Activated CD4-positive, alpha-beta T cell treated with anti-CD3 and anti-CD28 coated beads for 36 hours (primary cell): ENCODE measurements around the gene DNAH8. TPM values are rescaled to one million over a fixed set of nuclear protein-coding genes. Genes with fewer than 3 reads are reported as not detected.

Source experiments
- ATAC-seq: fragments of 200-7000 bp; cut with Tn5 transposase; one replicate; pipeline ENCODE4 v1.10.0; 2021; ENCODE audit warnings: mild to moderate bottlenecking, moderate library complexity
- CTCF ChIA-PET: fragments of 350-600 bp; sonication (Branson Sonifier 250); formaldehyde crosslinking; loops from one replicate; lab custom pipeline; 2021; ENCODE audit warnings: antibody characterized with exemption; lab: Charles Lee
- POLR2A ChIA-PET: fragments of 350-600 bp; sonication (Branson Sonifier 250); formaldehyde crosslinking; loops from one replicate; lab custom pipeline; 2021; ENCODE audit warnings: antibody characterized with exemption, inconsistent platforms; lab: Charles Lee
- DNase-seq: peaks from one replicate; pipeline ENCODE4 v3.0.0-alpha.2; 2020
- H3K27ac Mint-ChIP-seq: one replicate; pipeline ENCODE4 v1.8.0; 2021; ENCODE audit warnings: mixed read lengths
- H3K27me3 Mint-ChIP-seq: one replicate; pipeline ENCODE4 v1.8.0; 2021; ENCODE audit warnings: mixed read lengths
- H3K36me3 Mint-ChIP-seq: one replicate; pipeline ENCODE4 v1.8.0; 2021; ENCODE audit warnings: low read depth, mixed read lengths
- H3K4me1 Mint-ChIP-seq: one replicate; pipeline ENCODE4 v1.8.0; 2021; ENCODE audit warnings: mixed read lengths
- H3K4me3 Mint-ChIP-seq: one replicate; pipeline ENCODE4 v1.8.0; 2021; ENCODE audit warnings: mild to moderate bottlenecking, moderate library complexity, mixed read lengths
- H3K9me3 Mint-ChIP-seq: one replicate; pipeline ENCODE4 v1.8.0; 2021; ENCODE audit warnings: low read depth, mixed read lengths
- intact Hi-C, 2 experiments: fragments of 100-400 bp; cut with DNase I in 1 of 2; cut with micrococcal nuclease in 1 of 2; formaldehyde crosslinking; loops; one replicate each; pipeline versions ENCODE4 v1.14.2 to v1.15.1; 2022 to 2024; cut with DNase I, micrococcal nuclease
- total RNA-seq, 2 experiments: library from RNA; stranded (reverse); gene quantifications; one replicate each; pipeline ENCODE4 v1.2.3, GENCODE V29; 2021

The DNAH8 gene, protein sequence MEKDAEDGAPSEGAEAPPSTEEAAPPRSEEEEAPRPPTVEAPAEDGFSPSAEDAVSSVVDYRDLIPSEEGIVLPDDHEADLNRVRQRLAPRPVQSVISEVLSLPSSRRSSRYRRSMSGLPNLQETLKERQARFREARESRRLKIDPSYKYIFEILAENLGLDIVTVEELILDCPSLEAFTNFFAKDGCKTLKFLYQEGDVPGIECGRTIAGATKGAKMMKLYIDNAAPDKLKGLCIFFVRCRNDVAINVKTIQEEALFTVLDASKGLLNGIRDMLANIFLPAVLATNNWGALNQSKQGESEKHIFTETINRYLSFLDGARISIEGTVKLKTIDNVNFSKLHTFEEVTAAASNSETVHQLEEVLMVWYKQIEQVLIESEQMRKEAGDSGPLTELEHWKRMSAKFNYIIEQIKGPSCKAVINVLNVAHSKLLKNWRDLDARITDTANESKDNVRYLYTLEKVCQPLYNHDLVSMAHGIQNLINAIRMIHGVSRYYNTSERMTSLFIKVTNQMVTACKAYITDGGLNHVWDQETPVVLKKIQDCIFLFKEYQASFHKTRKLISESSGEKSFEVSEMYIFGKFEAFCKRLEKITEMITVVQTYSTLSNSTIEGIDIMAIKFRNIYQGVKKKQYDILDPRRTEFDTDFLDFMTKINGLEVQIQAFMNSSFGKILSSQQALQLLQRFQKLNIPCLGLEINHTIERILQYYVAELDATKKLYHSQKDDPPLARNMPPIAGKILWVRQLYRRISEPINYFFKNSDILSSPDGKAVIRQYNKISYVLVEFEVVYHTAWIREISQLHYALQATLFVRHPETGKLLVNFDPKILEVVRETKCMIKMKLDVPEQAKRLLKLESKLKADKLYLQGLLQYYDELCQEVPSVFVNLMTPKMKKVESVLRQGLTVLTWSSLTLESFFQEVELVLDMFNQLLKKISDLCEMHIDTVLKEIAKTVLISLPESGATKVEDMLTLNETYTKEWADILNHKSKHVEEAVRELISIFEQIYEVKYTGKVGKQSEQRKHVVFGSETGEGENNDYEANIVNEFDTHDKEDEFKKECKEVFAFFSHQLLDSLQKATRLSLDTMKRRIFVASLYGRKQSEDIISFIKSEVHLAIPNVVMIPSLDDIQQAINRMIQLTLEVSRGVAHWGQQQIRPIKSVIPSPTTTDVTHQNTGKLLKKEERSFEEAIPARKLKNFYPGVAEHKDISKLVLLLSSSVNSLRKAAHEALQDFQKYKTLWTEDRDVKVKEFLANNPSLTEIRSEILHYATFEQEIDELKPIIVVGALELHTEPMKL (N-terminal part only)
- under 1 TPM in 1 of 2 experiments, not detected in 1; 0.02 TPM for total RNA-seq

DNA sequence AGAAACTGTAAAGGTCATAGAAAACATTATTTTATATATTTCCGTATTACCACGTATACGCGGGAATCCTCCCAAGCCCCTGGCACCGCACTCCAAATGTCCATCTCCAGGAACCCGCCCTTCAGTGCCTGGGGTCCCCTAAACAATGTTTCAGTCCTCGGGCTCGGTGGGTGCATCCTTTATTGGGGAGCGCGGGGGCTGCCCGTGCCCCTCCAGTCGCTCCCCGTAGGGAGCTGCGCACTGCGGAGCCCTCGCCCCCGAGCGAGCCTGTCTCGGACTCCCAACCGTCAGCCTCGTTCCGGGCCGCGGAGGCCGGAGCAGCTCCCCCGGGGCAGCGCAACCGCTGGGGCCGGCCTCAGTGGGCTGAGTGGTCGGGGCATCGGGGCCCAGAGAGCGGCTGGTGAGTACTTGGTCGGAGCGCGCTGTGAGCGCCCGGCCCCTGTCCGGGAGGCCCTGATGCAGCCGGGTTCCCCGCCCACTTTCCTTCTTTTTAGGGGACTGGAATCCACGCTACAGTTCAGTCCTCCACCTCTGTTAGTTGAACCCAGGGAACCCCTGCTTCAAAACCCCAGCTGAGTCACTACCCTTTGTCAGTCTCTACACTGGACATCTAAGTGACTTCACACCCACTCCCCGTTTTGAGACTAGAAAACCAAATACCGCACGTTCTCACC lies at the start of gene DNAH8:
Gene DNAH8 (plus strand): TSS at position 296 of the 674 bp plus-strand sequence. CDS start 7,499 bp downstream, outside the sequence.
- H3K9me3 Mint-ChIP-seq = no peaks in the 10 kb centered on the region
- H3K27me3 Mint-ChIP-seq = peaks cover 24% of the 10 kb centered on the region
- H3K4me3 Mint-ChIP-seq = peak within 1 kb of the TSS; percentile 40
- peak; percentile 51 for DNase-seq
- ATAC-seq = peak; percentile 78
- ChIA-PET POLR2A (interaction anchor here (2.0 kb wide), 1 partner anchor 12 kb away, joined by 5 read pairs; the partner anchor contains the start of gene GLO1), CTCF (interaction anchor here (0.7 kb wide), 1 partner anchor 125 kb away, joined by 3 read pairs; no protein-coding TSS in a partner anchor)
- intact Hi-C loops = loop anchor here (2.0 kb wide), 2 partner anchors 16 to 42 kb away; no protein-coding TSS in a partner anchor
- H3K27ac Mint-ChIP-seq = peak within 1 kb of the TSS; percentile 45
- H3K4me1 Mint-ChIP-seq = peaks cover 22% of the 10 kb centered on the region
- H3K36me3 Mint-ChIP-seq = no peaks in the 10 kb centered on the region

DNA sequence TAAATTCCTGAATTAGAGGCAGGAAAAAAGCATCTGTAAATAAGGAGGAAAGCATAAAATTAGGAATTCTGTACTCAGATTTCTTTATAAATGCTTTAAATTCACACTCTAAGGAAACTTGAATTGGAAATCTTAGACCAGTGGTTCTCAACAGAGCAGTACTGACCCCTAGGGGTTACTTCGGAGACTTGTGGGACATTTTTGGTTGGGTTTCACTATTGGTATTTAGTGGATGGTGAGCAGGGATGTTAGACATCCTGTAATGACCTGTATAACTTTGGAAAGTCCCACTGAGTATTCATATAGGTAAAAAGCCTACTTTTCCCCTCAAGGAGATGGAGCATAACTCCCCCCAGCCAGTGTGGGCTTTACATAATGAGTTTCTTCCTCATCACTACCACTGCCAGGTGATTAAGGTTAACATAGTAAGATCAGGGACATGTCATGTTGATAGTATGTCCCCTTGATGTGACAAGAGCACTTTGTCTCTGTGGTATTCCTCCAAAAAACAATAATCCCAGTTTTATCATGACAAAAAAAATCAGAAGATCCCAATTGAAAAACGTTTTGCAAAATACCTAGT lies 43.1 kb upstream of the DNAH8 start:
- H3K27ac Mint-ChIP-seq = no peak overlapping the region
- peaks cover 27% of the 10 kb centered on the region for H3K4me1 Mint-ChIP-seq
- ChIA-PET POLR2A (no interaction called here), CTCF (interaction anchor here (1.1 to 1.5 kb wide), 2 partner anchors 101 to 178 kb away, joined by 3 to 4 read pairs; no protein-coding TSS in a partner anchor)
- intact Hi-C loops = loop anchor here (1.0 to 10.0 kb wide), 6 partner anchors 31 to 977 kb away; partner anchors contain the start of genes DNAH8 (in 1 of the 2) and MDGA1 (in 1 of the 2)
- H3K27me3 Mint-ChIP-seq = no peaks in the 10 kb centered on the region
- peaks cover 32% of the 10 kb centered on the region for H3K36me3 Mint-ChIP-seq
- no peak overlapping the region for H3K4me3 Mint-ChIP-seq
- H3K9me3 Mint-ChIP-seq = peaks cover 8% of the 10 kb centered on the region
- DNase-seq = peak; percentile 41
- ATAC-seq = peak; percentile 90

DNA sequence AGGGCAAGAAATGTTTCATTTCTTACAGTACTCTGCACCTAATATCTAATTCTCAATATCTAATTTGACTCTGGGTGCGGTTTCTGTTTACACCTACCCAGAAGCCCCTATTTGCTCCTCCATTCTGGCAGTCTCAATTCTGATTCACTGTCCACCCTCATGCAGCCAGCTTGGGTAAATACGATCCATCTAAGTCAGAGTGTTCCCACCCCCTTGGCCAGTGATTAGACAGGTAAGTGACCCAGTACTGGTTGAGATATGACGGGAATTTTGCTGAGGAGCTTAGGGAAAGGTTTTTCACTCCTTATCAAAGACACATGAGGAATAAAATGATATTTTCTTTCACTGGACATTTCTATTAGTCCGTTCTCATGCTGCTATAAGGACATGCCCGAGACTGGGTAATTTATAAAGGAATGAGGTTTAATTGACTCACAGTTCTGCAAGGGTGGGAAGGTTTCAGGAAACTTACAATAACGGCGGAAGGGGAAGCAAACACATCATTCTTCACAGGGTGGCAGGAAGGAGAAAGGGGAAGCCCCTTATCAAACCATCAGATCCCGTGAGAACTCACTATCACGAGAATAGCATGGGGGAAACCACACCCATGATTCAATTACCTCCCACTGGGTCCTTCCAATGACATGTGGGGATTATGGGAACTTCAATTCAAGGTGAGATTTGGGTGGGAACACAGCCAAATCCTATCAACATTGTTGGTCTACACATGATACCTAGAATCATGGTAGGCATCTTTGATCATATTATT lies 41.5 kb upstream of the DNAH8 start:
- H3K4me3 Mint-ChIP-seq = no peak overlapping the region
- H3K4me1 Mint-ChIP-seq = peaks cover 32% of the 10 kb centered on the region
- CTCF ChIA-PET = interaction anchor here (1.1 to 1.5 kb wide), 2 partner anchors 103 to 179 kb away, joined by 3 to 4 read pairs; no protein-coding TSS in a partner anchor
- H3K27me3 Mint-ChIP-seq = no peaks in the 10 kb centered on the region
- intact Hi-C loops = loop anchor here (2.0 to 10.0 kb wide), 5 partner anchors 33 to 979 kb away; partner anchors contain the start of genes DNAH8 (in 1 of the 2) and MDGA1 (in 1 of the 2)
- peaks cover 37% of the 10 kb centered on the region for H3K36me3 Mint-ChIP-seq
- peak overlapping the region; percentile 80 for H3K27ac Mint-ChIP-seq
- peaks cover 8% of the 10 kb centered on the region for H3K9me3 Mint-ChIP-seq
- ATAC-seq (peak; percentile 62), DNase-seq (peak; percentile 24)
- POLR2A ChIA-PET = no interaction called here

DNA sequence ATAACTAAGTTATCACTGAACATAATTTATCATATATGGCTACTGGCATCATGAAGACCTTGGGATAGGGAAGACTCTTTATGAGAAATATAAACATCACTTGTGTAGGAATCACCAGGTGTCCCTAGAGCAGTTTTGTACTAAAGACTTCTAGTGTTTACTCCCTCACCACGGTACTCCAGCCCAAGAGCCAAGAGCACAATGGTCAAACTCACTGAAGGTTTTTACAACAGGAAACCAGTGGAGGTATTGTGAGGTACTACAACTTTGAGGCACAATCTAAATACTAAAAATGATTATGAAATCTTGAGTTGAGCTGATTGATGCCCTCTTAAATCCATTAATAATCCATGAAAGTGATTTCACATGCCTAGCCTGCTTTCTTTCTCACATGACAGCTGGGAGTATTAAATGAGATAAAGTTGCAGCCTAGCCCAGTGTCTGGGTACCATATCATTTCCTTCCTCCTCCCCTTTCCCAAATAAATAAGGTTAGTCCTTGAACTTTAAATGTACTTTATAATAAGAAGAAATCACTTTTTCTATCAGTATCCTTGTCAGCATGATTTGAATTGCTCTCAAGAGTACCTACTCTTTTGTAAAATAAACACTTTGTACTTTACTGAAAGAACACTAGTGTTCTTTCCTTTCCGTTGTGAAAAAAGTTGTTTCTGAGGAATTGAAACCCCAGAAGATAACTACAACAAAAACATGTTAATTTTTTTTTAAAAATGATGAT lies 38.7 kb upstream of the DNAH8 start:
- intact Hi-C loops = loop anchor here (10.0 kb wide), 2 partner anchors 102 to 982 kb away; partner anchors contain the start of gene MDGA1 (in 1 of the 2)
- H3K27ac Mint-ChIP-seq = peak overlapping the region; percentile 25
- no peak for DNase-seq

DNA sequence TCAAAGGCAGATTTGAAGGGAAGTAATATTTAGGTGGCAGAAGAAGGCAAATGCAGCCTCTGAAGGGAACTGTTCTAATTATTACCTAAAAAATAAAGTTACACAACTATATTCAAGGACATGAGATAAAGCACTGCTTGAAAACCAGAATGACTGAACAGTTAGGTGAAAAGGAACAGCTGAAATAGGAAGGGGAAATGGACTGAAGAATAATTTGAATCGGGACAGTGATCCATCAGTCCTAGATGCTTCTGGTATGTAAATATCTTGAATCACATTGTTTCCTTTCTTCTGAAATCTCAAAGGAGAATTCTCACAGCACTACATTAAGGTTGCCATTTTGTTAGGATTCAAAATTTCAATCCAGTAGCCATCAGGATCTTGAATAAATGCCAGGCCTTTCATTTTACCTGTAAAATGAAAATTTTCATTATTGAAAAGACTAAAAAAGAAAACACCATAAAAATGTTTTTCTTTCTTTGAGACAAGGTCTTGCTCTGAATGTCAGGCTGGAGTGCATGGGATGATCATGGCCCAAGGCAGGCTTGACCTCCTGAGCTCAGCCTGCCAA lies 38.1 kb upstream of the DNAH8 start:
- ATAC-seq (no peak), DNase-seq (no peak)
- ChIA-PET POLR2A (no interaction called here), CTCF (no interaction called here)
- Mint-ChIP-seq H3K27ac (no peak overlapping the region), H3K36me3 (peaks cover 55% of the 10 kb centered on the region), H3K9me3 (peaks cover 8% of the 10 kb centered on the region), H3K4me1 (peaks cover 31% of the 10 kb centered on the region), H3K4me3 (no peak overlapping the region), H3K27me3 (no peaks in the 10 kb centered on the region)
- intact Hi-C loops = loop anchor here (10.0 kb wide), 2 partner anchors 102 to 982 kb away; partner anchors contain the start of gene MDGA1 (in 1 of the 2)

More for the DNA sequence above, 38.7 kb upstream of the DNAH8 start:
- CTCF ChIA-PET = interaction anchor here (1.2 kb wide), 1 partner anchor 13 kb away, joined by 3 read pairs; no protein-coding TSS in a partner anchor
- Mint-ChIP-seq H3K9me3 (peaks cover 8% of the 10 kb centered on the region), H3K27me3 (no peaks in the 10 kb centered on the region), H3K4me3 (no peak overlapping the region), H3K4me1 (peaks cover 32% of the 10 kb centered on the region), H3K36me3 (peaks cover 49% of the 10 kb centered on the region)
- POLR2A ChIA-PET = no interaction called here
- no peak for ATAC-seq

DNA sequence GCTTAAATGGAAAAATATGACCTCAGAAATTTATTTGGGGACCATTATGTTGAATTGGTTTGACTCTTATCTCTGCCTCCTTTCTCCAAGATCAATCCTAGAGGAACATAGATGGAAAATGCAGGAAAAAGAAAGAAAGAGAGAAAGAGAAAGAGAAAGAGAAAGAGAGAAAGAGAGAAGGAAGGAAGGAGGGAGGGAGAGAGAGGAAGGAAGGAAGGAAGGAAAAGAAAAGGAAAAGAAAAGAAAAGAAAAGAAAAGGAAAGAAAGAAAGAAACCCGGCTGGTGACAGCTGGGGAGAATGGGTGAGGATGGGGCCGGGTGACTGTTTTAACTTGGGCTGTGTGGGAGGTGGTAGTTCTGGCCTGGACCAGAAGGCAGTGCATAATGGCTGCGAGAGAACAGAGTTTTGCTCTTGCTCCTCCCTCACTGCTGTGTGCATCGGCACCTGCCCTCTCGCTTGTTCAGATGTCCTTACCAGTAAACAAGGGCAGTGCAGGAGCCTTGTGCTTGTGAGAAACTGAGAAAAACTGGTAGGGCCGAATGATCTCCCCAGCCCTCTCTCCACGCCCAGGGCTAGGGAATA lies 36.8 kb upstream of the DNAH8 start:
- ChIA-PET POLR2A (no interaction called here), CTCF (no interaction called here)
- H3K27me3 Mint-ChIP-seq = no peaks in the 10 kb centered on the region
- DNase-seq (no peak), ATAC-seq (no peak)
- H3K4me1 Mint-ChIP-seq = peaks cover 23% of the 10 kb centered on the region
- peaks cover 8% of the 10 kb centered on the region for H3K9me3 Mint-ChIP-seq
- H3K4me3 Mint-ChIP-seq = no peak overlapping the region
- intact Hi-C loops = loop anchor here (10.0 kb wide), 2 partner anchors 103 to 983 kb away; partner anchors contain the start of gene MDGA1 (in 1 of the 2)
- peaks cover 59% of the 10 kb centered on the region for H3K36me3 Mint-ChIP-seq
- H3K27ac Mint-ChIP-seq = peak overlapping the region; percentile 51

DNA sequence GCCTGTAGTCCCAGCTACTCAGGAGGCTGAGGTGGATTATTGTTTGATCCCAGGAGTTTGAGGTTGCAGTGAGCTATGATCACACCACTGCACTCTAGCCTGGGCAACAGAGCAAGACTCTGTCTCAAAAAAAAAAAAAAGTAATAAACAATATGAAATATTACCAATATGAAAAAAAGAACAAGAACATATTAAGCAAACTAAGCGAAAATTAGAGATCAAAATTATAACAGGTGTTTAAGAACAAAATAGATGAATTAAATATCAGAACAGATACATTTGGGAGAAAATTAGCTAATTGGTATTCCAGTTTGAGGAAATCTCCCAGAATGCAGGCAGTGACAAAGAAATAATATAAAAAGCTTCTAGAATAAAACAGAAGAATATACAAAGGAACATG lies 35.4 kb upstream of the DNAH8 start:
- H3K27ac Mint-ChIP-seq = no peak overlapping the region
- H3K9me3 Mint-ChIP-seq = peaks cover 5% of the 10 kb centered on the region
- CTCF ChIA-PET = no interaction called here
- DNase-seq = no peak
- POLR2A ChIA-PET = interaction anchor here (0.6 kb wide), 1 partner anchor 37 kb away, joined by 3 read pairs; no protein-coding TSS in a partner anchor
- intact Hi-C loops = loop anchor here (10.0 kb wide), 2 partner anchors 105 to 985 kb away; partner anchors contain the start of gene MDGA1 (in 1 of the 2)
- peaks cover 11% of the 10 kb centered on the region for H3K4me1 Mint-ChIP-seq
- H3K27me3 Mint-ChIP-seq = no peaks in the 10 kb centered on the region
- H3K4me3 Mint-ChIP-seq = no peak overlapping the region
- no peak for ATAC-seq
- peaks cover 56% of the 10 kb centered on the region for H3K36me3 Mint-ChIP-seq

DNA sequence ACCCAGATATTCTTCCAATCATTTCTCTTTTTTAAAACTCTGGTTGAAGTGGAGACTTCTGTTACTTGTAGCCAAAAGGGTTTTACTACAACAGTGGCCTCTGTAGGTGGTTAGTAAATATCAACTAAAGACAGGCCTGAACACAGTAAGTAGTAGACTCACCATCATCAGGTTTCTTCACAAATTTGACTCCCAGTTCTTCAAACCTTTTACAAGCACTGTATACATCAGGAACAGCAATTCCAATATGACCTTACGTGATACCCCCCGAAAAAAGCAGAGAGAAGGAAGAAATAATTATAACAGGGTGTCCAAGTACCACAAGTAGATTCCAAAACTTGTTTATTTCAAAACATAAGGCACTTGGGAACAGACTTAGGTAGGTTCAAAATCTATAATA lies 33.3 kb upstream of the DNAH8 start:
- ChIA-PET POLR2A (no interaction called here), CTCF (no interaction called here)
- Mint-ChIP-seq H3K4me1 (peaks cover 7% of the 10 kb centered on the region), H3K4me3 (no peak overlapping the region), H3K27me3 (no peaks in the 10 kb centered on the region), H3K36me3 (peaks cover 43% of the 10 kb centered on the region), H3K9me3 (no peaks in the 10 kb centered on the region), H3K27ac (no peak overlapping the region)
- intact Hi-C loops = no loop called here
- ATAC-seq = no peak
- DNase-seq = no peak
